Sigmoid colon (tissue), 7 donors: Measurements from ENCODE around the gene SPAG8. TPM values are rescaled to one million over a fixed set of nuclear protein-coding genes. Genes with fewer than 3 reads are reported as not detected.

Source experiments
- DNase-seq: peaks from one replicate; pipeline ENCODE4 v3.0.0-alpha.2; 2019
- H3K27ac ChIP-seq, 4 donors: fragments of 200-600 bp; sonication (generic); one replicate each; pipeline ENCODE4 v1.5.1; 2016 to 2019; ENCODE audit warnings: mild to moderate bottlenecking in 1 of 4
- H3K27me3 ChIP-seq, 3 donors: fragments of 200-600 bp; sonication (generic); one replicate each; pipeline ENCODE4 v1.5.1; 2019; ENCODE audit warnings: mild to moderate bottlenecking in 1 of 3
- H3K36me3 ChIP-seq, 4 donors: fragments of 200-600 bp; sonication (generic); one replicate each; pipeline ENCODE4 v1.5.1; 2016 to 2019
- H3K4me1 ChIP-seq, 4 donors: fragments of 200-600 bp; sonication (generic); one replicate each; pipeline ENCODE4 v1.5.1; 2017 to 2019
- H3K4me3 ChIP-seq, 4 donors: fragments of 200-600 bp; sonication (generic); one replicate each; pipeline ENCODE4 v1.5.1; 2017 to 2019; ENCODE audit warnings: mild to moderate bottlenecking in 2 of 4, moderate library complexity in 1 of 4
- H3K9me3 ChIP-seq, 4 donors: fragments of 200-600 bp in 3 of 4; sonication (generic) in 3 of 4; one replicate each; pipeline versions ENCODE4 v1.5.1 to v1.6.1; 2013 to 2019
- CTCF ChIP-seq, 4 experiments: fragments of 450-650 bp in 3 of 4; fragments of 200-600 bp in 1 of 4; IDR thresholded peaks; one replicate each; pipeline ENCODE4 v1.5.1; 2016 to 2019; ENCODE audit warnings: antibody characterized with exemption in 4 of 4, mild to moderate bottlenecking in 3 of 4, moderate library complexity in 2 of 4
- EP300 ChIP-seq, 4 donors: sonication (generic); formaldehyde crosslinking; IDR thresholded peaks; one replicate each; pipeline ENCODE4 v1.6.1; 2017; ENCODE audit warnings: antibody characterized with exemption in 4 of 4
- POLR2A ChIP-seq, 2 donors: fragments of 450-650 bp; IDR thresholded peaks; one replicate each; pipeline ENCODE4 v1.6.1; 2016; ENCODE audit warnings: antibody characterized with exemption in 2 of 2, mild to moderate bottlenecking in 2 of 2, moderate library complexity in 2 of 2
- POLR2AphosphoS5 ChIP-seq, 4 donors: sonication (generic); formaldehyde crosslinking; IDR thresholded peaks; one replicate each; pipeline ENCODE4 v1.6.1; 2017; ENCODE audit warnings: antibody characterized with exemption in 4 of 4
- WGBS, 2 donors: extraction: QIAGEN DNeasy Blood & Tissue Kit; methylation state at CpG; one replicate each; pipeline ENCODE4 v1.1.7; 2013; 5-methylcytosine and 5-hydroxymethylcytosine counted together
- intact Hi-C: fragments of 100-400 bp; cut with DNase I; formaldehyde crosslinking; loops from one replicate; pipeline ENCODE4 v1.15.1; 2023
- polyA plus RNA-seq, 3 donors: library from polyadenylated mRNA; stranded (reverse); fragments of 200-250 nt; gene quantifications; one replicate each; pipeline ENCODE4 v1.2.3, GENCODE V29; 2013
- total RNA-seq, 4 donors: library from RNA; depleted of rRNA; stranded (reverse); fragments of >200 nt; gene quantifications; one replicate each; pipeline ENCODE4 v1.1.0, GENCODE V29; 2016
- donor health status: healthy with polysubstance abuse.
- donor health status: Bipolar disorder and iron deficiency.
- donor health status: healthy.

The SPAG8 gene
- total and polyA plus RNA-seq, 7 donors, result 1.1 to 2.8 (median 2.3) TPM; not detected in 2

- no peaks in the 10 kb centered on the region for H3K36me3 ChIP-seq
- peaks cover 0 to 53% (median 43%) of the 10 kb centered on the region in 4 donors for H3K4me1 ChIP-seq
- peak overlapping the region in 3 of 4 donors; percentile 79 to 90 (median 82) for H3K27ac ChIP-seq
- TF ChIP-seq EP300 (IDR thresholded peaks at IDR 0.05) (no peak), POLR2AphosphoS5 (IDR thresholded peaks at IDR 0.05) (no peak), CTCF (IDR thresholded peaks at IDR 0.05) (no peak), POLR2A (IDR thresholded peaks at IDR 0.05) (no peak)
- peak overlapping the region in 2 of 4 donors; percentile 69 to 70 for H3K4me3 ChIP-seq
- WGBS, 2 donors, result 91 to 95% methylated on average over 14 of the region's 14 CpGs
- H3K27me3 ChIP-seq, result no peaks in the 10 kb centered on the region
- H3K9me3 ChIP-seq, result no peaks in the 10 kb centered on the region
- DNase-seq, result no peak
- intact Hi-C loops, result loop anchor here (5.0 kb wide), 1 partner anchor 154 kb away; no protein-coding TSS in a partner anchor
Observed at GRCh38 chr9:35792826-35793225, 19.2 kb downstream of the SPAG8 start.

GRCh38 chr9:35792024-35792813 is 19.8 kb downstream of the SPAG8 start:
- H3K9me3 ChIP-seq, result no peaks in the 10 kb centered on the region
- peaks cover 0 to 53% (median 43%) of the 10 kb centered on the region in 4 donors for H3K4me1 ChIP-seq
- DNase-seq, result no peak
- H3K27me3 ChIP-seq, result no peaks in the 10 kb centered on the region
- H3K27ac ChIP-seq, result peak overlapping the region; percentile 79 to 90 (median 85)
- H3K36me3 ChIP-seq, result no peaks in the 10 kb centered on the region
- 90 to 91% methylated on average over 34 of the region's 34 CpGs for WGBS, 2 donors
- H3K4me3 ChIP-seq, result peak overlapping the region; percentile 44 to 76 (median 70)
- TF ChIP-seq EP300 (IDR thresholded peaks at IDR 0.05) (no peak), POLR2AphosphoS5 (IDR thresholded peaks at IDR 0.05) (no peak), POLR2A (IDR thresholded peaks at IDR 0.05) (no peak), CTCF (IDR thresholded peaks at IDR 0.05) (no peak)
- intact Hi-C loops, result loop anchor here (5.0 kb wide), 1 partner anchor 155 kb away; no protein-coding TSS in a partner anchor

GRCh38 chr9:35791297-35791921 is 20.7 kb downstream of the SPAG8 start, which contains the start of gene NPR2:
NPR2 (plus strand) TSS chr9:35791591; CDS start chr9:35792409, 818 bp downstream.
- TF ChIP-seq POLR2A (IDR thresholded peaks at IDR 0.05), result no peak
- no peak for TF ChIP-seq EP300 (IDR thresholded peaks at IDR 0.05)
- peaks cover 0 to 53% (median 43%) of the 10 kb centered on the region in 4 donors for H3K4me1 ChIP-seq
- intact Hi-C loops, result loop anchor here (1.0 to 5.0 kb wide), 3 partner anchors 21 to 156 kb away; partner anchors contain the start of genes FAM221B, SPAG8 and TMEM8B
- H3K27me3 ChIP-seq, result no peaks in the 10 kb centered on the region
- H3K27ac ChIP-seq, result peak within 1 kb of the TSS; percentile 79 to 90 (median 85)
- H3K4me3 ChIP-seq, result peak within 1 kb of the TSS; percentile 44 to 76 (median 70)
- no peaks in the 10 kb centered on the region for H3K9me3 ChIP-seq
- 34 to 54% methylated on average over 64 of the region's 64 CpGs for WGBS, 2 donors
- DNase-seq, result peak; percentile 75
- H3K36me3 ChIP-seq, result no peaks in the 10 kb centered on the region

- H3K4me1 ChIP-seq, result peaks cover 0 to 50% (median 43%) of the 10 kb centered on the region in 4 donors
- peak overlapping the region; percentile 44 to 76 (median 70) for H3K4me3 ChIP-seq
- 61 to 65% methylated on average over 37 of the region's 37 CpGs for WGBS, 2 donors
- no peaks in the 10 kb centered on the region for H3K36me3 ChIP-seq
- intact Hi-C loops, result loop anchor here (1.0 to 5.0 kb wide), 4 partner anchors 22 to 157 kb away; partner anchors contain the start of genes FAM221B, SPAG8 and TMEM8B
- peak; percentile 92 for DNase-seq
- H3K27me3 ChIP-seq, result no peaks in the 10 kb centered on the region
- H3K27ac ChIP-seq, result peak overlapping the region; percentile 79 to 90 (median 85)
- TF ChIP-seq POLR2A (IDR thresholded peaks at IDR 0.05), result no peak
- TF ChIP-seq CTCF (IDR thresholded peaks at IDR 0.05), result peak; percentile 83 to 92 (median 86)
- no peak for TF ChIP-seq POLR2AphosphoS5 (IDR thresholded peaks at IDR 0.05)
- TF ChIP-seq EP300 (IDR thresholded peaks at IDR 0.05), result no peak
- H3K9me3 ChIP-seq, result no peaks in the 10 kb centered on the region
Observed at GRCh38 chr9:35790385-35791296, 21.4 kb downstream of the SPAG8 start.
